GM18505 (cell line): ENCODE measurements around the gene EFNA5.
"Not testable (repeated sequence)": the region's sequence is repeated elsewhere in the genome, so short reads cannot be mapped to it uniquely, and the experiment has no call there.

Experiments
- ATAC-seq: cut with Tn5 transposase; IDR thresholded peaks from one replicate; pipeline ENCODE4 v1.9.1; 2021; ENCODE audit not compliant: unreplicated experiment
- POLR2A ChIP-seq: IDR thresholded peaks from 4 replicates; pipeline ENCODE4 v1.6.1; 2011; ENCODE audit warnings: borderline replicate concordance; ENCODE audit not compliant: insufficient read depth, insufficient read length; ENCODE audit errors: extremely low read depth

Gene EFNA5

DNA sequence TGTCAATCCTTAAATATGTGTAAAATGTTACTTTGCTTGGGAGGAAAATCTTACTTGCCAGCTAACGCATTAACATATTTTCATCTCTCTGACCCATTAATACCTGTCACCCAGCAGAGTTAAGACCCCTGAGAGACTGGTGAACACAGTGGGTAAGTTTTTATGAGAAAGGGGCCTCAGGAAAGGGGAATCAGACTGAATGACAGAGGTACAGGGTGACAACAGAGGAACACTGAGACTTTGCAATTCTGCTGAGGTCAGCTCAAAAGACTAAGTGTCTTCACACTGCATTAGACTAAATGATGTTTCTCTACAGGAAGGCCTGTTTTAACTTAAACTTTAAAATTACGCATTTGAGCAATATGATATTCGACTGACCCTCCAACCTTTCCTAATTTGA, 223.8 kb downstream of the EFNA5 start:
- no peak for ATAC-seq
- no peak for TF ChIP-seq POLR2A

DNA sequence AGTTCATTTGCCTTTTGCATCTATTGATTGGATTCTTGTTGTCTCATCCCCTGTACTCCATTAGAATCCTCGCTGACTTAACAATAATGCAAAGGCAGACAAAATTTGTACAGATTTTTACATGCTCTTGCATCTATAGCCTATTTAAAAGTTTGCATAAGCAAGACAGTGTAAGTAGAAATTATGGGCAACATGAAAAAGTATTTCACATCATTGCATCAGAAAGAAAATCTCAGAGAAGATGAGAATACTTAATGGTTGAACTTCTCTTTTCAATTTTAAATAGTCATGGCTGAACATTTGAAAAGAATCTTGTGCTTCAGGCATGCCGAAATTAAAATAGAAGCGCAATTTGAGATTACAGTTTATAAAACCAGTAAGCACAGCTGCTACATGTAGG, 226.4 kb downstream of the EFNA5 start:
- TF ChIP-seq POLR2A: no peak
- no peak for ATAC-seq

DNA sequence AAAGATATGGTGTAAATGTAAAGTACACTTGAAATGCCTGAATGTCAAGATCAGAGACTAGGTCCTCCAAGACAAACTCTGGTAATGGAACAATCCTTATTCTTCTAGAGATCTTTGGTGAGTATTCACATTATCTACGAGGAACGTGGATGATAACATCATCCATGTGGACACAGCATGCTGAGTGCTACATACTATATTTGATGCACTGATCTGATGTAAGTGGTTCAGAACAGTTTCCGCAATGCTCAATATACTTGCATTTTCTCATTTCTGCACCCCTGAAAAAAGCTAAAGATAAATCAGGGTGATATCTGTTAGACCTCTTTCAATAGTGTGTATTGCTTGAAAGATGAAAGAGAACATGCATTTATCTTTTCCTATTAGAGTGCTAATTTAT, 226.8 kb downstream of the EFNA5 start:
- TF ChIP-seq POLR2A: no peak
- ATAC-seq: no peak

DNA sequence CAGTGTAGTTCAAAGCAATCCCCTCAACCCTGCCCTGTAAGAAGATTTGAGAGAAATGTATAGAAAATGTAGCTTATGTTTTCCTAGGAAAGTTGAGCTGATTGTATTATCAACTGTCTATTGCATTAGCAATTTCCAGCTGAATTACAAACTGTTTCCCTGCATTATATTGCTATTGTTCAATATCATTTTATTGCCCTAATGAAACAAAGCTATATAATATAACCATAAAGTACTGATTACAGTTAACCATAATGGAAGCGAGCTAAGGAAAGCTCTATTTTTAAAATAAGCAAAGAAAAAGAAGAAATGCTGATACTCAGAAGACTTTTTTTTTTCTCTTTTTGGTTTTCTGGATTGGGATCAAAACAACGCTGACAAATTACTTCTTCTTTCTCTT, 228.3 kb downstream of the EFNA5 start:
- no peak for ATAC-seq

DNA sequence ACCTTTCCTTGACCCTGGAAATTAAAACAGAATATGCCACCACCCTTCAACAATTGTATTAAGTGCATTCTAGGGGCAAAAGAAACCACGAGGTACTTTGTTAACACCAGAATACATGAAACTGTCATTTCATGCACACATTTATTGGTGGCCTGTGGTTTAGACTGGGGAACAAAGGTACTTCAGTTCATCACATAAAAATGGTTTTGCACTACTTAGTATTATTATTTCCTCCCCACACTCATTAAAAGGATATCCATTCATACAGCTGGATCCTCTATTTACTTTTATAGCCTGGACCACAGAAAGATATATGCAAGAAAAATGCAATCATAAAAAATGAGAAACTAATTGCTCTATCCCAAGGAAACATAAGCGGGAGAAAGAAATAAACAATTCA, 230.9 kb downstream of the EFNA5 start:
- no peak for TF ChIP-seq POLR2A
- ATAC-seq: no peak

More for the DNA sequence above, 228.3 kb downstream of the EFNA5 start:
- no peak for TF ChIP-seq POLR2A

DNA sequence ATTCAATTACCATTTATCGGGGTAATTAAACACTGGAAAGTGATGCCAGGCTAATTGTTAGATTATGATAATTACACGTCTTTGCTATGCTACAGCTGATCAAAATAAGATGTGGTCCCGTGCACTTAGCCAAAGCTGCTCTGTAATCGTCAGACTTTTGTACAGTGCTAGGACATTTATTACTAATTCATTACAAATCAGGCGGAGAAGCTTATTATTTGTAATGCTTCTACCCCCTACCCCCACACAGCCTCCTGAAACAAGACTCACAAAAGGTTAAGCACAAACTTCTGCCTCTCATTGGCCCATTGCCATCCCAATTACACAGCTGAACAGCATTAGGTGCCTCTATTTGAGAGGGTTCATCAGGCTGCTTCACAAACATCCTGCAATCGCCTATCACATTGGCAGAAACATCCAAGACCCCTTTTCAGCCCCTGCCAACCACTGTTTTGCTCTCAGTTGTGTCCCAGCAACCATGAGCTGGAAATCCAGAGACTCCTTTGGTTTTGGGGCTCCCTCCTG, 232.7 kb downstream of the EFNA5 start:
- no peak for TF ChIP-seq POLR2A
- ATAC-seq: no peak

DNA sequence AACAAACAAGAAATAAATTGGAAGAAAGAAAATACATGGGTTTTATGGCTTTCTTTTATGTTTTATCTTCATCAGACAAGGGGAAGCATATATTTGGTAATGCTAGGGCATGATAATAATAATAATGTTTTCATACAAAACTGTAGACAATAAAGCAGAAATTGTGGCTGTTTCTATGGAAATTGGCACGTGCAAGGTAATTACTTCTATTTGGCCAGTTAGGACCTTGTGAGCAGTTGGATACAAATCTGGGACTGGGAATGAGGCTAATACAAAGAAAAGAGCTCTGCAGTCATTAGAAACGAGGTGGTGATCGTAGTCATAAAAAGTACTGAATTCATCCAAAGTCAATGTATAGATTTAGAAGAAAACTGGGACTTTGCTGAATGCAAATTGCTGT, 233.6 kb downstream of the EFNA5 start:
- TF ChIP-seq POLR2A: no peak
- ATAC-seq: no peak

DNA sequence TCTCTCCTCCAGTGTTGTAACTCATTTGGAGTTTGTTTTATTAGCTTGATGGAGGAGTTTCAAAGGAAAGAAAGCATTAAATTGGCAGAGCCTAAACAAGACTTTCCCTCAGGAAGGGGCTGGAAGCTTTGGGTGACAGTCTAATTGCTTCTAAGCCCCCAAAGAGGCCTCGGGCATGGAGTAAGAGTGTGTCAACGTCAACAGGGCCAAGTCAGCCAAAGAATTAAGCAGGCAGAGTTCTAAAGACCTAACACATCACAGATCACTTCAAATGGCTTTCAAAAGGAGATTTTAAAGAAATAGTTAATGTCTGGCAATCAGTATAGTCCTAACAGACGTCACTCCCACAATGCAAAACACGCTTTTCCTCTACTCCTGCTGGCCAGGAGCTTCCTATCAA, 234.5 kb downstream of the EFNA5 start:
- TF ChIP-seq POLR2A: no peak
- no peak for ATAC-seq

DNA sequence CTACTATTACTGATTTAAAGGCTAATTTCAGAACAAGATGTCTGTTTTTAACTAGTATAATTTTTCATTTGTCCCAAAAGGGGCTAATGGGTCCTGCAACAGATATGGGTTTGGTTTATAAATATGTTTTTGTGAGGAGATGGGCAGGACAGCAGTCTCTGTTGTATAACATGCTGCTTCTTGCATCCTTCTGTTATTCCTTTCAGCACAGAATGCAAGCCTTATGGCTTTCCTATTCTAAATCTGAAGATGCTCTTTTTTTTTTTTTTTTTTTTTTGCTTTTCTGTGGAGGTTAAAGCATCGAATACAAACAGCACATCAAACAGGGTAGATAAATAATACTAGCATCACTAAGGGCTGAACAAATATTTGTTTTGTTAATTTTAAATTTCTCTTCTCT, 235.7 kb downstream of the EFNA5 start:
- ATAC-seq: no peak
- TF ChIP-seq POLR2A: no peak

DNA sequence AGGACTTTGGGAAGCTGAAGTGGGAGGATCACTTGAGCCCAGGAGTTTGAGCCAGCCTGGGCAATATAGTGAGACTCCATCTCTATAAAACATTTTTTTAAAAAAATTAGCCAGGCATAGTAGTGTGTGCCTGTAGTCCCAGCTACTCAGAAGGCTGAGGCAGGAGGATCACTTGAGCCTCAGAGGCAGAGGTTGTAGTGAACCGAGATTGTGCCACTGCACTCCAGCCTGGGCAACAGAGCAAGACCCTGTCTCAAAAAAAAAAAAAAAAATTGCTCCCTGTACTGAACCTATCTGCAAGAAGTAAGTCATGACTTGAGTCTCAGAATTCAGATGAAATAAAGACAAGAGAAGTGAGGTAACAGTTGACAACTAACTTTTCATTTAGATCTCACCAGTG, 237.1 kb downstream of the EFNA5 start:
- ATAC-seq: not testable (repeated sequence)

DNA sequence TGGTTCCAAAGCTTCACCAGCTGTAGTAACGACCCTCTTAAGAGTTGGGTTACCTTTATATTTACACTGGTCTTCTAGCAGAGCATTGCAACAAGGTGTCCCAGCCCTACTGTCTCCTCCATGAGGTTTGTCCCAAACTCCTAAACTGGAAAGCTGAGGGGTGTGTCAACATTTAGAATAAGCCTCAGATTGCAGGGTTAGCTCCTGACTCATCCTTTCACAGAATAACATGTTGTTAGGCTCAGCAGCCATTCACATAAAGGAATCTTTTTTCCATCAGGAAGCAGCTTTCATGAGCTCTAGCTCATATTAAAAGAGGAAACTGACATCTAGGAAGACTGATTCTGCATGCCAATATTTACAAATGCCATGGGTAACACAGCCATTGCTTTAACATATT, 238.7 kb downstream of the EFNA5 start:
- ATAC-seq: no peak
- no peak for TF ChIP-seq POLR2A

DNA sequence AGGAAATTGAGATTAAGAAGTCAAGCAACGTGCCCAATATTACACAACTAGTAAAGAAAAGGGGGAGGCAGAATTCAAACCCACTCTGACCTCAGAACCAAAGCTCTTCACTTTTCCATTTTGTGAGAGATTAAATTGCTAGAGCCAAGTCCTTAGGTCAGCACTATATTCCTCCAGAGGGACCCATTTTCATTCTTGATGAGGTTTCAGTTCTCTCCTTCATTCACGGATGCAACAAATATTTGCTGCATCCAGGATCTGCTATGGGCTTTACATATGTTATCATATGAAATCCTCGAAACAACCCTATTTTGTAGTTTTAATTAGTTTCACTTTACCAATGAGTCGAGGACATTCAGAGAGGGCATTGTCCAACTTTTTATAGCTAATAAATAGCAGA, 239.2 kb downstream of the EFNA5 start:
- ATAC-seq: no peak
- no peak for TF ChIP-seq POLR2A

DNA sequence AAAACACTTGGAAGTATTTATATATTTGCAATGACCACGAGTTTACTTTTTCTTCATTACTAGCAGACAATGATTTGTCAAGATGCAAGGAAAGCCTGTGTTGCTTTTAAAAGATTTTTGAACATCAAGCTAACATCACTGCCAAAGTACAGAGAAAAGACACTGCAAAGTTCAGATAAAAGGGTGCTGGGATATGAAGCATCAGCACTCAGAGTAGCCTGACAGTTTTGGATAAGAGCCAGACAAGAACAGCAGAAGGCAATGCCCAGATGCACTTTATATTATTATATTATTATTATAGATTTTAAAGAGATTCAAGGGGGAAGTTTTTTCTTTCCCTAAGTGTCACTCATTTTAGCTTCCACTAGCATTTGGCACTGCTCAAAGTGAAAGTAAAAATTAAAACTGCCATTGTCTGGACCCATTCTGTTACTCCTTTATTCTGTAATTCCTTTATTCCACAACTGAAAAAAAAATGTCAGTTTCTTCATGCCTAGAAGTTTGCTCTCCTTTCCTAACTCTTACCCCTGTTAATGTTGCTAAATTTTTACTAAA, 240.6 kb downstream of the EFNA5 start:
- ATAC-seq: no peak
- no peak for TF ChIP-seq POLR2A

DNA sequence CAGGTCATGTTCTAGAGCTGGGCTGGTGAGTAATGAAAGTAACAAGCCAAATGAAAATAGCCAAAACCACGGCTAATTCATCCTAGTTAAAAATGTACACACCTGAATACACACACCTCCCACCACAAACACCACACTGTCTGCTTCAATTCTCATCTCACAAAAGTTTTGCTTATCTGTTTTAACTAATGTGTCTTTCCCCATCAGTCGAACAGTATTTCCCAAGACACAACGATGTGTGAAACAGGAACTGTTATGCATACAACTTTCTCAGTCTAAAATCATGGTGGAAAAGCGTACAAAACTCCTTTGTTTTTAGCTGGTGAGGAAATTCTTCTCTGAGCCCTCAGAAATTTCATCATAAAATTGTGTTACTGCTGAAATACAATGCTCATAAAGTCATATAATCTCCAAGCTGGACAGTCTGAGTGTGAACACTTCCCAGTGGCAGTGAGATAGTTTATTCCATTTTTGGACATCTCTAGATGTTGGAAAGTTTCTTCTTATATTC, 242.4 kb downstream of the EFNA5 start:
- ATAC-seq: no peak
- no peak for TF ChIP-seq POLR2A

DNA sequence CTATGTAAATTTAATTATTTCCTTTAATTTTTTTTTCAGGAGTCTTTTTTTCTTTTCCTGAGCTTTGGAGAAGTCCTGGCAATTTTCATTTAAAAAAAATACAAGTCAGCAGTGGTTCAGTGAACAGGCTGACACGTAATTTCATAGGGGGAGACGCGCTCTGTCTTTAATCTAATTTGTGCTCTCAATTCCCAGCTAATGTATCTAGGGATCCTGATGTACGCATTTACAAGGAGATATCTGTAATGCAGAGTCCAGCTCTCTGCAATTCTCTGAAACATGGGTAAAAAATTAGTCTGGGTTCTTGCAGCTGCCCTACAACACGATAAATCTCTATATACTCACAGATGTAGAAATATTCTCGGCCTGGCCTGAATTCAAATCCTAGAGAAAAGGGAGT, 243.9 kb downstream of the EFNA5 start:
- TF ChIP-seq POLR2A: no peak
- no peak for ATAC-seq
